Head of caudate nucleus (tissue), 42 donors: ENCODE results near the gene LRRC32.

Source experiments
- DNase-seq, 42 donors: peaks; one replicate each; pipeline versions ENCODE4 v3.0.0 to v3.0.0-alpha.2; 2020 to 2021; ENCODE audit warnings: mixed read lengths in 7 of 42
- intact Hi-C: fragments of 100-400 bp; cut with DNase I; formaldehyde crosslinking; loops from one replicate; pipeline ENCODE4 v1.15.0; 2022

The LRRC32 gene

GRCh38 chr11:76670485-76671236 is at the start of gene LRRC32:
TSS of gene LRRC32 (minus strand) at chr11:76670747. CDS start at chr11:76665954, 4,793 bp downstream.
- intact Hi-C loops, result no loop called here
- DNase-seq, result peak in 4 of 42 donors; percentile 15 to 39 (median 22)

- intact Hi-C loops, result no loop called here
- DNase-seq, result no peak
These were observed 49.1 kb upstream of the LRRC32 start for GRCh38 chr11:76719686-76720085.

GRCh38 chr11:76719281-76719680 is 48.7 kb upstream of the LRRC32 start:
- intact Hi-C loops, result no loop called here

GRCh38 chr11:76717816-76718215 is 47.3 kb upstream of the LRRC32 start:
- intact Hi-C loops, result no loop called here
- DNase-seq, result no peak

More at GRCh38 chr11:76719281-76719680, 48.7 kb upstream of the LRRC32 start:
- no peak for DNase-seq

GRCh38 chr11:76717369-76717768 is 46.8 kb upstream of the LRRC32 start:
- DNase-seq, result no peak
- intact Hi-C loops, result no loop called here

GRCh38 chr11:76716268-76716667 is 45.7 kb upstream of the LRRC32 start:
- DNase-seq, result no peak
- intact Hi-C loops, result no loop called here

GRCh38 chr11:76714493-76714892 is 43.9 kb upstream of the LRRC32 start:
- no peak for DNase-seq
- intact Hi-C loops, result no loop called here

- DNase-seq, result no peak
- intact Hi-C loops, result no loop called here
These were observed 43.0 kb upstream of the LRRC32 start for GRCh38 chr11:76713499-76713898.

- intact Hi-C loops, result no loop called here
- no peak for DNase-seq
These were observed 41.6 kb upstream of the LRRC32 start for GRCh38 chr11:76712125-76712524.

- intact Hi-C loops, result no loop called here
- no peak for DNase-seq
These were observed 39.2 kb upstream of the LRRC32 start for GRCh38 chr11:76709756-76710155.

GRCh38 chr11:76708972-76709660 is 38.6 kb upstream of the LRRC32 start:
- DNase-seq, result no peak
- intact Hi-C loops, result no loop called here

- DNase-seq, result no peak
- intact Hi-C loops, result no loop called here
These were observed 36.8 kb upstream of the LRRC32 start for GRCh38 chr11:76707293-76707825.

- intact Hi-C loops, result no loop called here
- DNase-seq, result no peak
These were observed 36.1 kb upstream of the LRRC32 start for GRCh38 chr11:76706667-76707066.

- DNase-seq, result no peak
- intact Hi-C loops, result no loop called here
These were observed 35.3 kb upstream of the LRRC32 start for GRCh38 chr11:76705826-76706225.

- DNase-seq, result no peak
- intact Hi-C loops, result no loop called here
These were observed 33.8 kb upstream of the LRRC32 start for GRCh38 chr11:76704171-76704948.

- no peak for DNase-seq
- intact Hi-C loops, result no loop called here
These were observed 33.2 kb upstream of the LRRC32 start for GRCh38 chr11:76703707-76704106.

GRCh38 chr11:76702336-76703128 is 32.0 kb upstream of the LRRC32 start:
- intact Hi-C loops, result no loop called here
- DNase-seq, result no peak

GRCh38 chr11:76701294-76702040 is 30.9 kb upstream of the LRRC32 start:
- intact Hi-C loops, result no loop called here
- no peak for DNase-seq
